Endothelial cell (in vitro differentiated cells): Measurements from ENCODE around the gene DLGAP1. TPM values are rescaled to one million over a fixed set of nuclear protein-coding genes. Genes with fewer than 3 reads are reported as not detected.

Experiments
- DNase-seq: peaks from one replicate; pipeline ENCODE4 v3.0.0; 2021; ENCODE audit warnings: low spot score
- H3K27ac Mint-ChIP-seq: one replicate; pipeline ENCODE4 v1.8.0; 2021; ENCODE audit warnings: mixed read lengths, inconsistent platforms; ENCODE audit not compliant: unreplicated experiment
- H3K27me3 Mint-ChIP-seq: one replicate; pipeline ENCODE4 v1.8.0; 2021; ENCODE audit warnings: mild to moderate bottlenecking, moderate library complexity, mixed read lengths, inconsistent platforms; ENCODE audit not compliant: unreplicated experiment
- H3K36me3 Mint-ChIP-seq: one replicate; pipeline ENCODE4 v1.8.0; 2021; ENCODE audit warnings: mild to moderate bottlenecking, low read depth, mixed read lengths, inconsistent platforms; ENCODE audit not compliant: unreplicated experiment
- H3K4me1 Mint-ChIP-seq: one replicate; pipeline ENCODE4 v1.8.0; 2021; ENCODE audit warnings: mild to moderate bottlenecking, mixed read lengths, inconsistent platforms; ENCODE audit not compliant: unreplicated experiment
- H3K4me3 Mint-ChIP-seq: one replicate; pipeline ENCODE4 v1.8.0; 2021; ENCODE audit warnings: mild to moderate bottlenecking, mixed read lengths, inconsistent platforms; ENCODE audit not compliant: unreplicated experiment
- H3K9me3 Mint-ChIP-seq: one replicate; pipeline ENCODE4 v1.8.0; 2021; ENCODE audit warnings: mixed read lengths, inconsistent platforms; ENCODE audit not compliant: unreplicated experiment
- CTCF ChIP-seq: fragments of 200-600 bp; sonication (generic); IDR thresholded peaks from one replicate; pipeline ENCODE4 v1.5.0; 2021; ENCODE audit warnings: antibody characterized with exemption; ENCODE audit not compliant: unreplicated experiment
- total RNA-seq: library from RNA; stranded (reverse); fragmentation: NEBNext Ultra II Directional; extraction: Animal tissue kit (Norgen Biotek cat#: 25700); gene quantifications from one replicate; pipeline ENCODE4 v1.2.1, GENCODE V29; 2021; ENCODE audit not compliant: unreplicated experiment

The DLGAP1 gene
- total RNA-seq, 1 donor from 2014 or later: 1.8 TPM

GRCh38 chr18:3827236-3827845 is 627.8 kb downstream of the DLGAP1 start:
- no peak for DNase-seq
- no peaks in the 10 kb centered on the region for H3K9me3 Mint-ChIP-seq
- no peak overlapping the region for H3K4me3 Mint-ChIP-seq
- H3K27me3 Mint-ChIP-seq: no peaks in the 10 kb centered on the region
- no peak overlapping the region for H3K27ac Mint-ChIP-seq
- no peaks in the 10 kb centered on the region for H3K36me3 Mint-ChIP-seq
- TF ChIP-seq CTCF: no peak
- no peaks in the 10 kb centered on the region for H3K4me1 Mint-ChIP-seq

GRCh38 chr18:3826021-3826420 is 629.1 kb downstream of the DLGAP1 start:
- H3K4me1 Mint-ChIP-seq: no peaks in the 10 kb centered on the region
- no peaks in the 10 kb centered on the region for H3K9me3 Mint-ChIP-seq
- no peak for DNase-seq
- no peak overlapping the region for H3K4me3 Mint-ChIP-seq
- no peaks in the 10 kb centered on the region for H3K27me3 Mint-ChIP-seq
- TF ChIP-seq CTCF: no peak
- no peaks in the 10 kb centered on the region for H3K36me3 Mint-ChIP-seq
- H3K27ac Mint-ChIP-seq: no peak overlapping the region

- H3K27ac Mint-ChIP-seq: no peak overlapping the region
- no peaks in the 10 kb centered on the region for H3K9me3 Mint-ChIP-seq
- no peaks in the 10 kb centered on the region for H3K4me1 Mint-ChIP-seq
- H3K36me3 Mint-ChIP-seq: no peaks in the 10 kb centered on the region
- DNase-seq: no peak
- H3K27me3 Mint-ChIP-seq: no peaks in the 10 kb centered on the region
- no peak for TF ChIP-seq CTCF
- no peak overlapping the region for H3K4me3 Mint-ChIP-seq
Measured at GRCh38 chr18:3824101-3824500, 631.0 kb downstream of the DLGAP1 start.

GRCh38 chr18:3823073-3823472 is 632.0 kb downstream of the DLGAP1 start:
- Mint-ChIP-seq H3K4me1 (no peaks in the 10 kb centered on the region), H3K9me3 (no peaks in the 10 kb centered on the region), H3K36me3 (no peaks in the 10 kb centered on the region), H3K27me3 (no peaks in the 10 kb centered on the region), H3K27ac (no peak overlapping the region), H3K4me3 (no peak overlapping the region)
- no peak for DNase-seq
- TF ChIP-seq CTCF: no peak

GRCh38 chr18:3821524-3821923 is 633.6 kb downstream of the DLGAP1 start:
- TF ChIP-seq CTCF: no peak
- DNase-seq: no peak
- Mint-ChIP-seq H3K27ac (no peak overlapping the region), H3K9me3 (no peaks in the 10 kb centered on the region), H3K27me3 (no peaks in the 10 kb centered on the region), H3K36me3 (no peaks in the 10 kb centered on the region), H3K4me3 (no peak overlapping the region), H3K4me1 (no peaks in the 10 kb centered on the region)
